Ovary (tissue), 3 donors: ENCODE measurements around the gene DBF4.

Experiments
- EP300 ChIP-seq: sonication (generic); formaldehyde crosslinking; IDR thresholded peaks from one replicate; pipeline ENCODE4 v1.6.1; 2017; ENCODE audit warnings: antibody characterized with exemption
- TF ChIP-seq, protein P1 (sequence below), 3 donors: fragments of 450-650 bp in 2 of 3; fragments of 200-600 bp in 1 of 3; IDR thresholded peaks; one replicate each; pipeline versions ENCODE4 v1.5.1 to v1.8.0; 2016 to 2022; ENCODE audit warnings: antibody characterized with exemption in 3 of 3, mild to moderate bottlenecking in 1 of 3
- donor health status: DM: no; HTN: no; CAD: no.

GRCh38 chr7:87872346-87872745, 3.9 kb upstream of the DBF4 start:
- no peak for TF ChIP-seq EP300
- TF ChIP-seq, protein P1, sequence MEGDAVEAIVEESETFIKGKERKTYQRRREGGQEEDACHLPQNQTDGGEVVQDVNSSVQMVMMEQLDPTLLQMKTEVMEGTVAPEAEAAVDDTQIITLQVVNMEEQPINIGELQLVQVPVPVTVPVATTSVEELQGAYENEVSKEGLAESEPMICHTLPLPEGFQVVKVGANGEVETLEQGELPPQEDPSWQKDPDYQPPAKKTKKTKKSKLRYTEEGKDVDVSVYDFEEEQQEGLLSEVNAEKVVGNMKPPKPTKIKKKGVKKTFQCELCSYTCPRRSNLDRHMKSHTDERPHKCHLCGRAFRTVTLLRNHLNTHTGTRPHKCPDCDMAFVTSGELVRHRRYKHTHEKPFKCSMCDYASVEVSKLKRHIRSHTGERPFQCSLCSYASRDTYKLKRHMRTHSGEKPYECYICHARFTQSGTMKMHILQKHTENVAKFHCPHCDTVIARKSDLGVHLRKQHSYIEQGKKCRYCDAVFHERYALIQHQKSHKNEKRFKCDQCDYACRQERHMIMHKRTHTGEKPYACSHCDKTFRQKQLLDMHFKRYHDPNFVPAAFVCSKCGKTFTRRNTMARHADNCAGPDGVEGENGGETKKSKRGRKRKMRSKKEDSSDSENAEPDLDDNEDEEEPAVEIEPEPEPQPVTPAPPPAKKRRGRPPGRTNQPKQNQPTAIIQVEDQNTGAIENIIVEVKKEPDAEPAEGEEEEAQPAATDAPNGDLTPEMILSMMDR (IDR thresholded peaks at IDR 0.05): no peak
